ENCODE measurements around the gene ZNF223.

Gene ZNF223

GRCh38 chr19:44024900-44025216, 27.0 kb upstream of the ZNF223 start:
- TF ChIP-seq, protein P1, sequence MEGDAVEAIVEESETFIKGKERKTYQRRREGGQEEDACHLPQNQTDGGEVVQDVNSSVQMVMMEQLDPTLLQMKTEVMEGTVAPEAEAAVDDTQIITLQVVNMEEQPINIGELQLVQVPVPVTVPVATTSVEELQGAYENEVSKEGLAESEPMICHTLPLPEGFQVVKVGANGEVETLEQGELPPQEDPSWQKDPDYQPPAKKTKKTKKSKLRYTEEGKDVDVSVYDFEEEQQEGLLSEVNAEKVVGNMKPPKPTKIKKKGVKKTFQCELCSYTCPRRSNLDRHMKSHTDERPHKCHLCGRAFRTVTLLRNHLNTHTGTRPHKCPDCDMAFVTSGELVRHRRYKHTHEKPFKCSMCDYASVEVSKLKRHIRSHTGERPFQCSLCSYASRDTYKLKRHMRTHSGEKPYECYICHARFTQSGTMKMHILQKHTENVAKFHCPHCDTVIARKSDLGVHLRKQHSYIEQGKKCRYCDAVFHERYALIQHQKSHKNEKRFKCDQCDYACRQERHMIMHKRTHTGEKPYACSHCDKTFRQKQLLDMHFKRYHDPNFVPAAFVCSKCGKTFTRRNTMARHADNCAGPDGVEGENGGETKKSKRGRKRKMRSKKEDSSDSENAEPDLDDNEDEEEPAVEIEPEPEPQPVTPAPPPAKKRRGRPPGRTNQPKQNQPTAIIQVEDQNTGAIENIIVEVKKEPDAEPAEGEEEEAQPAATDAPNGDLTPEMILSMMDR (conservative IDR thresholded peaks at IDR 0.05; ENCODE audit: low read length): no peak
- TF ChIP-seq EZH2phosphoT487 (IDR thresholded peaks at IDR 0.05; ENCODE audit: borderline replicate concordance): no peak
- H3K27me3 ChIP-seq (ENCODE audit: insufficient read depth, low read length, poor library complexity, severe bottlenecking): peaks cover 36% of the 10 kb centered on the region
- no peaks in the 10 kb centered on the region for H3F3A ChIP-seq (ENCODE audit: low read depth)
- peak overlapping the region; percentile 72 for H3K4me2 ChIP-seq (ENCODE audit: low read depth, low read length, poor library complexity, severe bottlenecking)
- H3K36me3 ChIP-seq (ENCODE audit: insufficient read depth, low read length): no peaks in the 10 kb centered on the region; the same call in 1 of the 2 replicates
- peak overlapping the region; percentile 82 for H3K4me3 ChIP-seq (ENCODE audit: low read length, poor library complexity, severe bottlenecking)
- H3K79me2 ChIP-seq (ENCODE audit: insufficient read depth, low read length): peaks cover 6% of the 10 kb centered on the region; the same call in 1 of the 2 replicates
- peaks cover 5% of the 10 kb centered on the region for H3K9me3 ChIP-seq (ENCODE audit: insufficient read depth, low read depth, low read length)
- H3K9ac ChIP-seq (ENCODE audit: low read depth, low read length, poor library complexity, severe bottlenecking): peak overlapping the region; percentile 76
- no peaks in the 10 kb centered on the region for H3K9me2 ChIP-seq (replicated peaks; ENCODE audit: low read depth, low read length)
- peaks cover 11% of the 10 kb centered on the region for H3K4me1 ChIP-seq (ENCODE audit: insufficient read depth, low read length, poor library complexity, severe bottlenecking)
- H4K20me1 ChIP-seq (ENCODE audit: insufficient read depth, low read length, poor library complexity, severe bottlenecking): no peaks in the 10 kb centered on the region
- peak overlapping the region; percentile 93 for H2AFZ ChIP-seq (ENCODE audit: low read length)

DNA sequence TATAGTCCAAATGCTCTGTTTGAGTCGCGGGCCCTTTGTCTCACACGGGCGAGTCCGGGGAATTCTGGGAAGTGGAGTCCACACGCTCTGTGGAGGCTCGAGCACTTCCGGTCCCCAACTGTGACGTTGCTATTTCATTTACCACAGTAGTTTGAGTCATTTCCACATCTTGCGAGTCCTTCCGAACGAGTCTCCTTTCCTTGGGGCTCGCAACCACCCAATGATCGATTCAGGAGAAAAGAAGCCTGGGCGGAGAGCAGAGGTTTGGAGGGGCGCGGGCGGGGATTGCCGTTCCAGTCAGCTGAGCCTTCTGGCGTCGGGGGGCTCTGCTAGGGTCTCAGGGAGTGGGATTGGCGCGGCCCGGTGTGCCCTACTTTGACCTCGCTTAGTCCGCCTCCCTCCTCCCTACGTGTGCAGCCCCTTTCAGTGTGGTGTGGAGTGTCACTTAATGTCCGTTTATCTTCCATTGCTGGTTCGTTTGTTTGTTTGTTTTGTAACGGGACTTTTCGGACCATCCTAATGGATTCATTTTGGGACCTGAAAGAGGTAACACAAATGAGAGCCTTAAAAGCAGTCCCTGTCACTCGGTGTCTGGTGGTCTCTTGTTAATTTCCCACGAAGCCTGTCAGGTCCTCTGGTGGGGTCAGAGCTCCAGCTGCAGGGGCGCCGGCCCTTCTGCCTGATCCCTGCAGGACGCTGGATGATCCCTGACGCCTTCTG, 26.5 kb upstream of the ZNF223 start, which contains the start of gene ZNF222:
ZNF222 (plus strand) TSS at position 163 of the 720 bp plus-strand sequence; CDS start at position 221, 58 bp downstream.
- H3F3A ChIP-seq (ENCODE audit: low read depth): no peaks in the 10 kb centered on the region
- H4K20me1 ChIP-seq (ENCODE audit: insufficient read depth, low read length, poor library complexity, severe bottlenecking): no peaks in the 10 kb centered on the region
- peaks cover 32% of the 10 kb centered on the region for H3K27me3 ChIP-seq (ENCODE audit: insufficient read depth, low read length, poor library complexity, severe bottlenecking)
- H3K36me3 ChIP-seq (ENCODE audit: insufficient read depth, low read length): peaks cover 1% of the 10 kb centered on the region; the same call in 1 of the 2 replicates
- H3K79me2 ChIP-seq (ENCODE audit: insufficient read depth, low read length): peaks cover 6% of the 10 kb centered on the region; the same call in 1 of the 2 replicates
- peak within 1 kb of the TSS; percentile 93 for H2AFZ ChIP-seq (ENCODE audit: low read length)
- TF ChIP-seq EZH2phosphoT487 (IDR thresholded peaks at IDR 0.05; ENCODE audit: borderline replicate concordance): no peak
- TF ChIP-seq, protein P1 (conservative IDR thresholded peaks at IDR 0.05; ENCODE audit: low read length): no peak
- peak within 1 kb of the TSS; percentile 72 for H3K4me2 ChIP-seq (ENCODE audit: low read depth, low read length, poor library complexity, severe bottlenecking)
- peaks cover 7% of the 10 kb centered on the region for H3K9me3 ChIP-seq (ENCODE audit: insufficient read depth, low read depth, low read length)
- H3K9ac ChIP-seq (ENCODE audit: low read depth, low read length, poor library complexity, severe bottlenecking): peak within 1 kb of the TSS; percentile 76
- peaks cover 11% of the 10 kb centered on the region for H3K4me1 ChIP-seq (ENCODE audit: insufficient read depth, low read length, poor library complexity, severe bottlenecking)
- H3K9me2 ChIP-seq (replicated peaks; ENCODE audit: low read depth, low read length): no peaks in the 10 kb centered on the region
- H3K4me3 ChIP-seq (ENCODE audit: low read length, poor library complexity, severe bottlenecking): peak within 1 kb of the TSS; percentile 82

GRCh38 chr19:44026622-44027021, 25.2 kb upstream of the ZNF223 start:
- no peaks in the 10 kb centered on the region for H3K9me2 ChIP-seq (replicated peaks; ENCODE audit: low read depth, low read length)
- no peak overlapping the region for H3K9ac ChIP-seq (ENCODE audit: low read depth, low read length, poor library complexity, severe bottlenecking)
- no peak for TF ChIP-seq EZH2phosphoT487 (IDR thresholded peaks at IDR 0.05; ENCODE audit: borderline replicate concordance)
- TF ChIP-seq, protein P1 (conservative IDR thresholded peaks at IDR 0.05; ENCODE audit: low read length): no peak
- no peak overlapping the region for H3K4me3 ChIP-seq (ENCODE audit: low read length, poor library complexity, severe bottlenecking)
- peaks cover 20% of the 10 kb centered on the region for H3K27me3 ChIP-seq (ENCODE audit: insufficient read depth, low read length, poor library complexity, severe bottlenecking)
- H3K9me3 ChIP-seq (ENCODE audit: insufficient read depth, low read depth, low read length): peaks cover 11% of the 10 kb centered on the region
- H3F3A ChIP-seq (ENCODE audit: low read depth): no peaks in the 10 kb centered on the region
- H3K4me1 ChIP-seq (ENCODE audit: insufficient read depth, low read length, poor library complexity, severe bottlenecking): peaks cover 11% of the 10 kb centered on the region
- H2AFZ ChIP-seq (ENCODE audit: low read length): no peak overlapping the region
- H4K20me1 ChIP-seq (ENCODE audit: insufficient read depth, low read length, poor library complexity, severe bottlenecking): no peaks in the 10 kb centered on the region
- peaks cover 7% of the 10 kb centered on the region; the same call in 1 of the 2 replicates for H3K36me3 ChIP-seq (ENCODE audit: insufficient read depth, low read length)
- H3K79me2 ChIP-seq (ENCODE audit: insufficient read depth, low read length): peaks cover 6% of the 10 kb centered on the region; the same call in 1 of the 2 replicates
- peak overlapping the region; percentile 22 for H3K4me2 ChIP-seq (ENCODE audit: low read depth, low read length, poor library complexity, severe bottlenecking)

Measured in Loucy (cell line).